CD4-positive, CD25-positive, alpha-beta regulatory T cell (primary cell): Measurements from ENCODE around the gene PRKCE. TPM values are rescaled to one million over a fixed set of nuclear protein-coding genes. Genes with fewer than 3 reads are reported as not detected.

Experiments
- ATAC-seq, 2 donors: fragments of 150-1000 bp; cut with Tn5 transposase; one replicate each; pipeline ENCODE4 v1.10.0; 2021; ENCODE audit warnings: low read depth in 2 of 2, moderate number of reproducible peaks in 2 of 2, moderate library complexity in 1 of 2
- DNase-seq, 3 donors: peaks; one replicate each; pipeline versions ENCODE4 v3.0.0 to v3.0.0-alpha.2; 2012 to 2022; ENCODE audit warnings: mixed read lengths in 1 of 3
- H3K27ac ChIP-seq: one replicate; pipeline ENCODE4 v1.7.0; 2013; ENCODE audit warnings: mild to moderate bottlenecking, low read length; ENCODE audit not compliant: insufficient read depth, poor library complexity, severe bottlenecking
- H3K27me3 ChIP-seq: one replicate; pipeline ENCODE4 v1.7.0; 2013; ENCODE audit warnings: low read length; ENCODE audit not compliant: control insufficient read depth, insufficient read depth
- H3K36me3 ChIP-seq: one replicate; pipeline ENCODE4 v1.7.0; 2013; ENCODE audit warnings: mild to moderate bottlenecking, low read length, moderate library complexity; ENCODE audit not compliant: control insufficient read depth, insufficient read depth
- H3K4me1 ChIP-seq: 2 replicates; pipeline ENCODE4 v1.7.0; 2013; ENCODE audit warnings: mild to moderate bottlenecking, low read length; ENCODE audit not compliant: insufficient read depth, control insufficient read depth, poor library complexity, severe bottlenecking
- H3K4me3 ChIP-seq: one replicate; pipeline ENCODE4 v1.7.0; 2013; ENCODE audit warnings: low read depth, mild to moderate bottlenecking, low read length, moderate library complexity
- H3K9me3 ChIP-seq, 2 experiments: 1 replicate in 1 of 2; 2 replicates in 1 of 2; pipeline ENCODE4 v1.7.0; 2013; ENCODE audit warnings: low read length in 2 of 2, mild to moderate bottlenecking in 1 of 2, moderate library complexity in 1 of 2; ENCODE audit not compliant: control insufficient read depth in 2 of 2
- H3K27ac Mint-ChIP-seq, 3 donors: one replicate each; pipeline ENCODE4 v1.8.0; 2020 to 2022; ENCODE audit warnings: mild to moderate bottlenecking in 3 of 3, mixed read lengths in 3 of 3, moderate library complexity in 2 of 3
- H3K27me3 Mint-ChIP-seq: one replicate; pipeline ENCODE4 v1.8.0; 2022; ENCODE audit warnings: mild to moderate bottlenecking, mixed read lengths
- H3K36me3 Mint-ChIP-seq: one replicate; pipeline ENCODE4 v1.8.0; 2020; ENCODE audit warnings: mixed read lengths
- H3K4me1 Mint-ChIP-seq, 4 donors: one replicate each; pipeline ENCODE4 v1.8.0; 2020 to 2022; ENCODE audit warnings: mixed read lengths in 4 of 4, mild to moderate bottlenecking in 1 of 4
- H3K4me3 Mint-ChIP-seq, 4 donors: one replicate each; pipeline ENCODE4 v1.8.0; 2020 to 2022; ENCODE audit warnings: mild to moderate bottlenecking in 4 of 4, mixed read lengths in 4 of 4, moderate library complexity in 3 of 4
- H3K9me3 Mint-ChIP-seq, 7 donors: one replicate each; pipeline ENCODE4 v1.8.0; 2020 to 2022; ENCODE audit warnings: mixed read lengths in 7 of 7, mild to moderate bottlenecking in 3 of 7, moderate library complexity in 2 of 7
- polyA plus RNA-seq, 4 donors: library from polyadenylated mRNA; unstranded; fragments of 300-500 nt; fragmentation: Illumina TruSeq; gene quantifications; one replicate each; pipeline ENCODE4 v1.2.3, GENCODE V29; 2021
- total RNA-seq: library from RNA; stranded (reverse); gene quantifications from one replicate; pipeline ENCODE4 v1.2.3, GENCODE V29; 2022

PRKCE gene
- total and polyA plus RNA-seq, 5 donors from 2014 or later, result 0.78 to 16.5 (median 1.3) TPM

DNA sequence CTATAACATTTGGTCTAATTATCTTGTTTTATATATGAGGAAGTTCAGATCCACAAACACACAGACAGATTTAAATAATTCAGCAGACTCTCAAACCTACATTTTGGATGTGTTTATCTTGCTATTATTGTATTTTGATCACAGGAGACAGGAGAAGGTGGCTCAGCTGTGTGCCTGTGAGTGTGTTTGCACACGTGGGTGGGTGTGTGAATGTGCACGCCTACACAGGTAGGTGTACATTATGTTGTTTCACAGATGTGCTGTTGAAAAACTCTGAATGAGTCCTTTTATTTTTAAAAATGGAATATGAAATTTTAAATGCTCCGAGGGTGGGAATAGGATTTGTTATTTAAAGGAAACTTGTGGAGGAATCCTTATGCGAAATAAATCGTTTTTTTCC is 183.4 kb downstream of the PRKCE start:
- Mint-ChIP-seq H3K36me3 (peaks cover 15% of the 10 kb centered on the region), H3K4me1 (peaks cover 0 to 18% (median 2%) of the 10 kb centered on the region in 4 donors), H3K27me3 (no peaks in the 10 kb centered on the region), H3K4me3 (no peak overlapping the region), H3K27ac (no peak overlapping the region), H3K9me3 (peaks cover 0 to 16% (median 9%) of the 10 kb centered on the region in 7 donors)
- no peak overlapping the region for H3K27ac ChIP-seq
- ATAC-seq, result no peak
- peaks cover 9 to 11% of the 10 kb centered on the region in 2 experiments for H3K9me3 ChIP-seq
- H3K36me3 ChIP-seq, result no peaks in the 10 kb centered on the region
- DNase-seq, result no peak
- H3K4me1 ChIP-seq, result no peaks in the 10 kb centered on the region
- H3K4me3 ChIP-seq, result no peak overlapping the region
- no peaks in the 10 kb centered on the region for H3K27me3 ChIP-seq

DNA sequence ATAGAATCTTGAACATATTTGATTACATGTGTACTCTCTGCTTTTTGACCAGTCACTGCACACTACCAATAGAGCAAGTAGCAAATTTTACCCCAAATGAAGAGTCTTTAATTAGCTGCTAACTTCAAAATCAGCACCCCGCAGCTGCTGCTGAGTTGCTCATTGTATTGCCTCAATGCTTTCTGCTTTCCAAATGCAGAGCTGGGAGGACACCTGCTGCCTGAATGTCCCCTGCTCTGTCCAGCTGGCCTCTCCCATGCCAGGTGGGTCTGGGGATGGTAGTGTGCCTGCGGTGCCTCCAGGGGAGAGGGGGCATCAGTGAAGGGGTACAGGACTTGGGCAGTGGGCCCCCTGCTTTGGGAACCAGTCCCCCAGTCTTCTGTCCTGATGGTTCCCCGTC is 184.8 kb downstream of the PRKCE start:
- H3K27ac ChIP-seq, result no peak overlapping the region
- Mint-ChIP-seq H3K36me3 (peaks cover 5% of the 10 kb centered on the region), H3K27me3 (no peaks in the 10 kb centered on the region), H3K27ac (peak overlapping the region in 1 of 3 donors; percentile 8), H3K4me3 (no peak overlapping the region), H3K4me1 (peaks cover 0 to 16% (median 2%) of the 10 kb centered on the region in 4 donors), H3K9me3 (peaks cover 0 to 4% (median 1%) of the 10 kb centered on the region in 7 donors)
- no peaks in the 10 kb centered on the region for H3K27me3 ChIP-seq
- no peaks in the 10 kb centered on the region for H3K9me3 ChIP-seq
- no peak overlapping the region for H3K4me3 ChIP-seq
- DNase-seq (no peak), ATAC-seq (no peak)
- H3K36me3 ChIP-seq, result no peaks in the 10 kb centered on the region
- H3K4me1 ChIP-seq, result no peaks in the 10 kb centered on the region

DNA sequence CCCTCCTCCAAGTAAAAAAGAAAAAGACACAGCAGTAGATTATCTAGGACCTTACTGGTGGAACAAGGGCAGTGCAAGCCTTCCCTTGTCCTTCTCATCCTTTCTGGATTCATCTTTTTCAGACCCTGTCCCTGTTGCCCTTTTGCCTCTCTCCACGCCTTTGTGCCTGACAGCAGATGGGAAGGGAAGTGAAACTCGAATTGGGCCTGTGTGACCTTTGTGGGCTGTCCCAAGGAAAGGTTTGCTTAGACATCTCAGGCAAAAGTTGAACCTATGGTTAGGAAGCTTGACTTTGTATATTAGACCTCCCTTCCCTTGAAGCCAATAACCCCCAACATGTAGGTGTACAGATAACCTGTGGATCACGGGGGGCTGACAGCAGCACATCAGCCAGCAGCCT is 185.3 kb downstream of the PRKCE start:
- Mint-ChIP-seq H3K27me3 (no peaks in the 10 kb centered on the region), H3K36me3 (peaks cover 3% of the 10 kb centered on the region), H3K9me3 (peaks cover 0 to 2% (median 0%) of the 10 kb centered on the region in 7 donors), H3K27ac (peak overlapping the region in 1 of 3 donors; percentile 8), H3K4me3 (no peak overlapping the region), H3K4me1 (peaks cover 0 to 19% (median 2%) of the 10 kb centered on the region in 4 donors)
- no peak overlapping the region for H3K27ac ChIP-seq
- H3K4me1 ChIP-seq, result no peaks in the 10 kb centered on the region
- ATAC-seq (no peak), DNase-seq (no peak)
- no peaks in the 10 kb centered on the region for H3K9me3 ChIP-seq
- H3K27me3 ChIP-seq, result no peaks in the 10 kb centered on the region
- H3K36me3 ChIP-seq, result no peaks in the 10 kb centered on the region
- no peak overlapping the region for H3K4me3 ChIP-seq

DNA sequence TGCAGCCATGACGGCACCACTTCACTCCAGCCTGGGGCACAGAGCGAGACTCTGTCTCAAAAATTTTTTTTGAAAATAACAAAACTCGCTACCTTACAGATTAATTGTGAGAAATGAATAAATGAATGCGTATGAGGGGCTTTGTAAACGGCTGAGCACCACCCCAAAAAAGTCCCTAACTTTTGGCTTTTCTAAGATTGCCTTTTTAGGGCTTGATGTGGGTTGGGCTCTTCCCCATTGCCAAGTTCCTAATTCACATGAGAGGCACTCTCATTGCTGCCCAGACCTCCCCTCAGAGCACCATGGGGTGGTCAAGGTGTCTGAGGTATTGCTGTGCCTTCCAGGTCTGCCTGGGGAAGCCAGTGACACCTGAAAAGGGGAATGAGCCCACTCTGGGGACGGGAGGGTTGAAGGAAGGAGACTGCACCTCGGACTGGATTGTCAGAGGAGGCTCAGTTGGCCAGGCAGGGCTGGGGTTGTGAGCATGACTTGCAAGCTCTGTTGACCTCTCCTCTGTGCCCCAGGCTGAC is 186.4 kb downstream of the PRKCE start:
- Histone ChIP-seq H3K36me3 (no peaks in the 10 kb centered on the region), H3K27me3 (no peaks in the 10 kb centered on the region), H3K27ac (no peak overlapping the region), H3K4me1 (no peaks in the 10 kb centered on the region), H3K4me3 (no peak overlapping the region), H3K9me3 (no peaks in the 10 kb centered on the region)
- ATAC-seq (no peak), DNase-seq (no peak)
- peaks cover 3% of the 10 kb centered on the region for H3K36me3 Mint-ChIP-seq
- peaks cover 0 to 2% (median 0%) of the 10 kb centered on the region in 7 donors for H3K9me3 Mint-ChIP-seq
- H3K4me1 Mint-ChIP-seq, result peaks cover 0 to 20% (median 1%) of the 10 kb centered on the region in 4 donors
- H3K27me3 Mint-ChIP-seq, result no peaks in the 10 kb centered on the region
- H3K27ac Mint-ChIP-seq, result no peak overlapping the region
- no peak overlapping the region for H3K4me3 Mint-ChIP-seq

DNA sequence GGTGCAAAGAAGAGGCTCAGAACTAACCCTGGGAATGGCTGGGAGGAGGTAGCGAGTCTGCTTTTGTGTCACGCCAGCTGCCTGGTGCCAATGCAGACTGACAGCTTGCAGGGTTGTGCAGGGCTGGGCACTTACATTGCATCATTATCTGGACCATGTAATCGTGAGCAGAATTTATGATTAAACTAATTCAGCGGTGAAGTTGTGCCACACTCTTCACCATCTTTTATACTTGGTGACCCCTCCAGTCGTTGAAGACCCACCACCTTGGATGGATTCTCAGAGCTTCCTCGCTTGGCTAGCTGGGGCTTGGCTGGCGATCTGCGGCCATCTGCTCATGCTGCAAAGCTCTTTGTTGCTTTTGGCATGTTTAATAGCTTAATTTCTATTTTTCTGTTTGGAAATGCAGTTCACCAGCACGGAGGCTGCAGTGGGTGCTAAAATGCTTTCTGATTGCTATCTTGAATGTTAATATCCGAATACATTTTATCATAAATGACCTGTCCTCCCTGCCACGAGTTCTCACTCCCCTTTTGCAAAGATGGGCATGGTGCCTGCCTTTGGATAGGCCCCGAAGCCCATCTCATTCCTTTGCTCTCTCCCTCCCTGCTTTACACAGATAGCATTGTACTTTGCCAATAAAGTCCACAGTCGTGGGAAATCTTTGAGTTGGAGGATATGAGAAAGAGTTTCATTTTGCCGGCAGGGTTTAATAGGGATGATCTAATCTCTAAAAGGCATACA is 188.2 kb downstream of the PRKCE start:
- H3K4me1 Mint-ChIP-seq, result peaks cover 0 to 19% (median 0%) of the 10 kb centered on the region in 4 donors
- H3K4me3 ChIP-seq, result no peak overlapping the region
- ATAC-seq, result no peak

DNA sequence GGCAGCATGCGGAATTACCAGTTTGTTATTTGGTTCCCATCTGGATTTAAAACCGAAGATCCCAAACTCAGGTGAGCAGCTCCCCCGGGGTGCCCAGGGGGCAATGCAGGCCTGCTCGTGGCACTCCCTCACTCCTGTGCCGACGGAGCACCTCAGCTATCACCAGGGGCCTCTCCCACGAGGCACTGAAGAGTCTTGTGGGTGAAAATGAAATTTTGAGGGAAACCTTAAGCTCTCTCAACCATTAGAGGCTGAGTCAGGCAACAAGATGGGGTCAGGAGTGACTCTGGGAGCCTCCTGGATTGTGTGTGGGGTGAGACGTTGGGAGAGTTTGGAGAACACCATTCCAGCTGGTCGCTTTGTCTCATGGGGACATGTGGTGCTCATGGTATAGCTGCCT is 189.0 kb downstream of the PRKCE start:
- H3K27ac Mint-ChIP-seq, result no peak overlapping the region
- Histone ChIP-seq H3K36me3 (no peaks in the 10 kb centered on the region), H3K4me3 (no peak overlapping the region), H3K4me1 (no peaks in the 10 kb centered on the region), H3K9me3 (no peaks in the 10 kb centered on the region), H3K27ac (no peak overlapping the region), H3K27me3 (no peaks in the 10 kb centered on the region)
- H3K36me3 Mint-ChIP-seq, result peaks cover 3% of the 10 kb centered on the region
- peaks cover 0 to 2% (median 0%) of the 10 kb centered on the region in 7 donors for H3K9me3 Mint-ChIP-seq
- H3K27me3 Mint-ChIP-seq, result no peaks in the 10 kb centered on the region
- no peak for ATAC-seq
- DNase-seq, result no peak
- no peak overlapping the region for H3K4me3 Mint-ChIP-seq
- peaks cover 0 to 19% (median 0%) of the 10 kb centered on the region in 4 donors for H3K4me1 Mint-ChIP-seq

More for the DNA sequence above, 188.2 kb downstream of the PRKCE start:
- no peak overlapping the region for H3K27ac Mint-ChIP-seq
- no peaks in the 10 kb centered on the region for H3K4me1 ChIP-seq
- H3K36me3 Mint-ChIP-seq, result peaks cover 3% of the 10 kb centered on the region
- peaks cover 0 to 2% (median 0%) of the 10 kb centered on the region in 7 donors for H3K9me3 Mint-ChIP-seq
- H3K36me3 ChIP-seq, result no peaks in the 10 kb centered on the region
- no peaks in the 10 kb centered on the region for H3K9me3 ChIP-seq
- DNase-seq, result no peak
- H3K4me3 Mint-ChIP-seq, result no peak overlapping the region
- no peaks in the 10 kb centered on the region for H3K27me3 ChIP-seq
- no peaks in the 10 kb centered on the region for H3K27me3 Mint-ChIP-seq
- H3K27ac ChIP-seq, result no peak overlapping the region

DNA sequence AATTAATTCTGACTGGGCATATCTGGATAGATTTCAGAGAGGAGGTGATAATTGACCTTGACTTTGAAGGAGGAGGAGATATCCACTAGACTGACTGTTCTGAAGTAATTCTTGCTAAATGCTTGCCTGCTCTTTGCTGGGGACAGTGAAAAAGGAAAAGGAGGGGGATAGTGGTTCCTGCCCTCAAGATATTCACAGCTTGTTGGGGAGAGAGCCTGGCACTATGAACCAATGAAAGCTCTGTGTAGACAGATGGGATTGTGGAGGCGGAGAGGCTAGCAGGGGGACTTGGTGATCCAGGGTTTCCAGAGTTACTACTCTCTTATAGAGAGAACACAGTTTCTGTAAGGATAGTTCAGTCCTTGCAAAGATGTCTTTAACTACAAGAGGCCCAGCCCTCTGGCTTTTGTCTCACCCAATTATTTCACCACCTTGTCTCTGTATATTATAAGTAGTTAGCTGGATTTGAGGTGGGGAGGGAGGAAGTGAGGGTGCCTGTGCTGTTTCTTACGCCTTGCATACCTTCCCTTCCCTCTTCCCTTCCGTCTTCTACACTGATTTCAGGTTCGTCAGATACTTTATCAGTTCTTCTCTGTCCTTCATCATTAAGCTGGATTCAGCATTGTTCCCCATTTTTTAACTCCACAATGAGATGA is 190.4 kb downstream of the PRKCE start:
- no peak overlapping the region for H3K4me3 ChIP-seq
- H3K27me3 ChIP-seq, result no peaks in the 10 kb centered on the region
- no peaks in the 10 kb centered on the region for H3K36me3 ChIP-seq
- no peaks in the 10 kb centered on the region for H3K9me3 ChIP-seq
- no peak for DNase-seq
- H3K27ac ChIP-seq, result no peak overlapping the region
- Mint-ChIP-seq H3K36me3 (peaks cover 5% of the 10 kb centered on the region), H3K4me3 (no peak overlapping the region), H3K27ac (no peak overlapping the region), H3K4me1 (peaks cover 0 to 13% (median 0%) of the 10 kb centered on the region in 4 donors), H3K9me3 (peaks cover 0 to 2% (median 0%) of the 10 kb centered on the region in 7 donors), H3K27me3 (no peaks in the 10 kb centered on the region)
- ATAC-seq, result no peak
- no peaks in the 10 kb centered on the region for H3K4me1 ChIP-seq
